HG03575 (cell line): ENCODE measurements around the gene NIT1.

Experiments
- ATAC-seq: cut with Tn5 transposase; IDR thresholded peaks from one replicate; pipeline ENCODE4 v1.9.1; 2021; ENCODE audit not compliant: unreplicated experiment, insufficient number of reproducible peaks, low FRiP score; ENCODE audit errors: extremely low read depth

The NIT1 gene

DNA sequence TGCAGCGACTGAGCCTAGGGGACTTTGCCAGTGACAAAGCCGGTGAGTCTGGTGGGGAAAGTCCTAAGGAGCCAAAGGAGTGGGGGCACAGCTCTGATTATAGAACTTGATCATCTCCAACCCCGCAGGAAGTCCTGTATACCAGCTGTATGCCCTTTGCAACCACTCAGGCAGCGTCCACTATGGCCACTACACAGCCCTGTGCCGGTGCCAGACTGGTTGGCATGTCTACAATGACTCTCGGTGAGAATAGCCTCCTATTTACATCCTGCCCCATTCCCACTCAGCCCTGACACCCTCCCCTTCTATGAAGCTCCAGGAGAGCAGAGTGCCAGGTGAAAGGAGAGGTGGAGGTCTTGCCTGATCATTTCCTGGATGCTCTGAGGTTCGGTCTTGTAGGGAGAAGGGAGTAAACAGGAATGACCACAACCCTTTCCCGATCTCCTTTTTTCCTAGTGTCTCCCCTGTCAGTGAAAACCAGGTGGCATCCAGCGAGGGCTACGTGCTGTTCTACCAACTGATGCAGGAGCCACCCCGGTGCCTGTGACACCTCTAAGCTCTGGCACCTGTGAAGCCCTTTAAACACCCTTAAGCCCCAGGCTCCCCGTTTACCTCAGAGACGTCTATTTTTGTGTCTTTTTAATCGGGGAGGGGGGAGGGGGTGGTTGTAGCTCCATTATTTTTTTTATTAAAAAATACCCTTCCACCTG is 47.2 kb downstream of the NIT1 start:
- no peak for ATAC-seq

DNA sequence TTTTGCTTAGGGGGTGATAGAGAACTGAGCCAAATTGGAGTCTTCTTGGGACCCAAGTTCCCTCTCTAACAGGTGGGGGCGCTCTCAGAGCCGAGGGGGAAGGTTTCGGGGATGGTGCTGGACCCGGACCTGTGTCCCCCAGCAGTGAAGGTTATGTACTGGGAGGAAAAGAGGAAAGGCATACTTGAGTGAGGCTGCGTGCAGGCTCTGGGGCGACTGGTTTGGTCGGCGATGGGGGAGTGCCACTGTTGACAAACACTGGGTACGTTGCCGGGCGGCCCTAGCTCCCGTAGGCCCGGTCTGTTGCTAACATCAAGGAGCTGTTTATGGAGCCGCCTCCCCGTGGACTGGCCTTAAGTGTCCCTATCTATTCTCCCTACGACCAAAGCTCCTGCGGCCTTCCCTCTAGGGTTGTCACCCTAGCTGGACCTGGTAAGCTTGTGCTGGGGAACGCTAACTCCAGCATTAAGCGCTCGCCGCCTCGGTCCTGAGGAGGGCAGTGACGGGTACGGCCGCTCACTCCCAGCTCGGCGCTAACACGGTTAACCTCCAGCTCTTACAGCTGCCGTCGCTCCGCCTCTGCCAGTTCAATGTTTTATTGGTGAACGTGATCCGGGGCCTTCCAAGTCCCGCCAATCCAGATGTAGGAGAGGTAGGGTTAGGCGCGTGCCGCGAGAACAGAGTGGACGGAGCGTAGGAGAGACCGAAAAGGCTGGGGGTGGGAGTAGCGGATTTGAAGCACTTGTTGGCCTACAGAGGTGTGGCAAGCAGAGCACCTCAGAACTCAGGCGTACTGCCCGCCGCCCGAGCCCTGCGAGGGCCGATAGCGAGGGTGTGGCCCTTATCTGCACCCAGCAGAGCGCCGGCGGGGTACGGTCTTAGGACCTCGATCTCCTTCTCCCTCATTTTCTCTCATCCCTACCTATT is 48.1 kb downstream of the NIT1 start, which contains the start of gene PPOX:
PPOX (plus strand) TSS at position 685 of the 927 bp plus-strand sequence. CDS start 422 bp downstream, outside the sequence.
- ATAC-seq = peak; percentile 62

DNA sequence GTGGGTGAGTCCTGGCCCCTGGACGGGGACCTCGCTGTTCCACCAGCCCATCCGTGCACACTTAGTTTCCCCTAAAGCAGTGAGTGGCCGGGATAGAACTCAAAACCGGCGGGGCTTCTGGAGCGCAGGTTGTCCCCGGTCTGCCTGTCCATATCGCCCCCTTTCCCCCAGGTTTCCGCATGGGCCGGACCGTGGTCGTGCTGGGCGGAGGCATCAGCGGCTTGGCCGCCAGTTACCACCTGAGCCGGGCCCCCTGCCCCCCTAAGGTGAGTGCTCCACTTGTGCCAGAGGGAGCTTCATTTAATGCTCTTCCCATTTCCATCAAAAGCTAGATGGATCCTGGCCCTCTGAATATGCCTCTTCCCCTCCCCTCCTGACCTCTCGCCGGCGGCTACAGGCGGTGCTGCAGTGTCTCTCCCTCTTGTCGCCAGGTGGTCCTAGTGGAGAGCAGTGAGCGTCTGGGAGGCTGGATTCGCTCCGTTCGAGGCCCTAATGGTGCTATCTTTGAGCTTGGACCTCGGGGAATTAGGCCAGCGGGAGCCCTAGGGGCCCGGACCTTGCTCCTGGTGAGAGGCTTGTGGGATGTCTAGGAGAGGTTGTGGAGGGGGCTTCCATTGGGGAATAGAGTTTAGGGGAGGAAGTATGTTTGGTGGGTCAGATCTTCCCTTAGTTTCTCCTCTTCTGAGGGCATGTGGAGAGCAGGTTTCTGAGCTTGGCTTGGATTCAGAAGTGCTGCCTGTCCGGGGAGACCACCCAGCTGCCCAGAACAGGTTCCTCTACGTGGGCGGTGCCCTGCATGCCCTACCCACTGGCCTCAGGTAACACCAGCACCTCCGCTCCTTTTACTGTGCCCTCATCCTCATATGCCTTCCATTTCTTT is 49.0 kb downstream of the NIT1 start:
- no peak for ATAC-seq

DNA sequence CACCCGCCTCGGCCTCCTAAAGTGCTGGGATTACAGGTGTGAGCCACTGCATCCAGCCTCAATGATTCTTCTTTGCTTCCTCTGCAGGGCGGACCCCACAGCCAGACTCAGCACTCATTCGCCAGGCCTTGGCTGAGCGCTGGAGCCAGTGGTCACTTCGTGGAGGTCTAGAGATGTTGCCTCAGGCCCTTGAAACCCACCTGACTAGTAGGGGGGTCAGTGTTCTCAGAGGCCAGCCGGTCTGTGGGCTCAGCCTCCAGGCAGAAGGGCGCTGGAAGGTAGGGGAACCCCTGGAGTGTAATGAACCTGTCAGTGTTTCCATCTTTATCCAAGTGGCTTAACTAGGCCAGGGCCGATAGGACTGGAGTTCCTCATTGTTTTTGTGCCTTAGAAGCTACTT is 51.0 kb downstream of the NIT1 start:
- ATAC-seq = no peak
